AG09309 (cell line): ENCODE data around the gene SOCS1.
A peak's percentile ranks its signal among the peaks of the same experiment; 100 is the strongest.
"Not testable (repeated sequence)": the region's sequence is repeated elsewhere in the genome, so short reads cannot be mapped to it uniquely, and the experiment has no call there.

ENCODE experiments used
- DNase-seq: peaks from one replicate; pipeline ENCODE4 v3.0.0-alpha.2; 2010; ENCODE audit warnings: low read depth
- H3K4me3 ChIP-seq: 2 replicates; pipeline ENCODE4 v1.5.1; 2011; ENCODE audit warnings: mild to moderate bottlenecking, low read depth, low read length, moderate library complexity; ENCODE audit not compliant: control insufficient read depth
- TF ChIP-seq, protein P1 (sequence below): IDR thresholded peaks from 2 replicates; pipeline ENCODE4 v1.5.1; 2011; ENCODE audit warnings: mild to moderate bottlenecking, low read depth, low read length, inconsistent platforms; ENCODE audit not compliant: insufficient read depth, control insufficient read depth; ENCODE audit errors: missing control alignments

SOCS1 gene

DNA sequence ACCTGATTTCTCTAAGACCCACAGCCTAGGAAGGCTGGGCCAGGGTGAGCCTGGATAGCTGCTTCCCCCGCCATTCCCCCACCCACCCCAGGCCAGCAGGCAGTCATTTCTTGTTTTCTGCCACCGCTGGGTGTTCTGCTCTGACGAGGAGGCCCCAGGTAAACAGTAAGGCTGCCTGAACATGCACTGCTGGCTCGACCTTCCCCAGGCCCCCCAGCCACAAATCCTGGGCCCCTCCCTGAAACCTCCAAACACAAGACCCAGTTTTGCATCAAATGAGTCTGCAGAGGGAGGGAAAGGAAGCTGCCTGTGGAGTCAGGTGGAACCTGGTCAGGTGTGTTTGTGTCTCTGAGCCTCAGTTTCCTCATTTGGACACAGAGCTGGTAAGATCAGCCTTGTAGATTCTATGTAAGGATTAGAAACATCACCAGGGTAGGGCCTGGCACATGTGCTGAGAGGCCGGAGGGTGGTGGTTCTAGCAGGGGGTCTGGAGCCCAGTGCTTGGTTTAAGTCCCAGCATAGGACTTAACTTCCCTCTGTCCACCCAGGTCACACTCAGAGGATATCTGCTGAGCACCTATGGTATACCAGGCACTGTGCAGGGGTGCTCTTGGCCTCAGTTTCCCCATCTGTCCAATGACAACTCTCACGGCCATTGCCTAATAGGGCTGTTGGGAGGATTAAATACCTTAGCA lies 44.0 kb upstream of the SOCS1 start:
- TF ChIP-seq, protein P1, sequence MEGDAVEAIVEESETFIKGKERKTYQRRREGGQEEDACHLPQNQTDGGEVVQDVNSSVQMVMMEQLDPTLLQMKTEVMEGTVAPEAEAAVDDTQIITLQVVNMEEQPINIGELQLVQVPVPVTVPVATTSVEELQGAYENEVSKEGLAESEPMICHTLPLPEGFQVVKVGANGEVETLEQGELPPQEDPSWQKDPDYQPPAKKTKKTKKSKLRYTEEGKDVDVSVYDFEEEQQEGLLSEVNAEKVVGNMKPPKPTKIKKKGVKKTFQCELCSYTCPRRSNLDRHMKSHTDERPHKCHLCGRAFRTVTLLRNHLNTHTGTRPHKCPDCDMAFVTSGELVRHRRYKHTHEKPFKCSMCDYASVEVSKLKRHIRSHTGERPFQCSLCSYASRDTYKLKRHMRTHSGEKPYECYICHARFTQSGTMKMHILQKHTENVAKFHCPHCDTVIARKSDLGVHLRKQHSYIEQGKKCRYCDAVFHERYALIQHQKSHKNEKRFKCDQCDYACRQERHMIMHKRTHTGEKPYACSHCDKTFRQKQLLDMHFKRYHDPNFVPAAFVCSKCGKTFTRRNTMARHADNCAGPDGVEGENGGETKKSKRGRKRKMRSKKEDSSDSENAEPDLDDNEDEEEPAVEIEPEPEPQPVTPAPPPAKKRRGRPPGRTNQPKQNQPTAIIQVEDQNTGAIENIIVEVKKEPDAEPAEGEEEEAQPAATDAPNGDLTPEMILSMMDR = no peak
- no peak for DNase-seq
- no peak overlapping the region for H3K4me3 ChIP-seq

DNA sequence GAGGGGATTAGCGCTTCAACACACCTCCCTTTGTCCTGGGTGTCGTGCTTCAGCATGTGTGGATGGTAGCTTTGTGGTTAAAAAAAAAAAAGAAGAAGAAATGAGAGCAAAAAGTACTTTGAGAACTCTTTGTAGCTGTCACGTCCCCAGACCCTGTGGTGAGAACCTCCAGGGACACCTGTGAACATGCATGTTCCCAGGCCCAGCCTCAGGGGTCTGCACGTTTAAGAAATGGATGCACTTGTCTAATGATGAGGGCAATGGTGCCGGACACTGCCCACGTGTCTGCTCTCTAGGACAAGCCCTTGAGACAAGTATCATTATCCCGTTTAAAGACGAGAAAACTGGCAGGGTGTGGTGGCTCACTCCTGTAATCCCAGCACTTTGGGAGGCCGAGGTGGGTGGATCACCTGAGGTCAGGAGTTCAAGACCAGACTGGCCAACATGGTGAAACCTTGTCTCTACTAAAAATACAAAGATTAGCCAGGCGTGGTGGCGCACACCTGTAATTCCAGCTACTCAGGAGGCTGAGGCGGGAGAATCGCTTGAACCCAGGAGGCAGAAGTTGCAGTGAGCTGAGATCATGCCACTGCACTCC lies 43.0 kb upstream of the SOCS1 start:
- H3K4me3 ChIP-seq, DNase-seq: not testable (repeated sequence)

DNA sequence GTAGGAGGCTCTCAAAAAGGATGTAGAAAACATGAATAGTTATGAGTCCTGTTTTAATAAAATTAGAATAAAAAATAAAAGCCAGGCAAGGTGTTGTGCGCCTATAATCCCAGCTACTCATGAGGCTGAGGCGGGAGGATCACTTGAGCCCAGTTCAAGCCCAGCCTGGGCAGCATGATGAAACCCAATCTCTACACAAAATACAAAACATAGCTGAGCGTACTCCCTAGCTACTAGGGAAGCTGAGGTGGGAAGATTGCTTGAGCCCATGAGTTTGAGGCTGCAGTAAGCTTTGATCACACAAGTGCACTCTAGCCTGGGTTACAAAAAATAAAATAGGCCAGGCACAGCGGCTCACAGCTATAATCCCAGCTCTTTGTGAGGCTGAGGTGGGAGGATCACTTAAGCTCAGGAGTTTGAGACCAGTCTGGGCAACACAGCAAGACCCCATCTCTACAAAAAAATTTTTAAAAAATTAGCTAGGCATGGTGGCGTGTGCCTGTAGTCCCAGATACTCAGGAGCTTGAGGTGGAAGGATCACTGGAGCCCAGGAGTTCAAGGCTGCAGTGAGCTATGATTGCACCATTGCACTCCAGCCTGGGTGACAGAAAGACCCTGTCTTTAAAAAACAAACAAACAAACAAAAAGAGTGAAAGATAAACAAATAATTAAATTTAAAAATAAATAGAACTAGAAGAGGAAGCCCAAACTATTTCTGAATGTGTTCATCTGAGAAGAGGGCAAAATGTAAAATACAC lies 42.3 kb upstream of the SOCS1 start:
- no peak for DNase-seq
- TF ChIP-seq, protein P1 = no peak
- H3K4me3 ChIP-seq = no peak overlapping the region

DNA sequence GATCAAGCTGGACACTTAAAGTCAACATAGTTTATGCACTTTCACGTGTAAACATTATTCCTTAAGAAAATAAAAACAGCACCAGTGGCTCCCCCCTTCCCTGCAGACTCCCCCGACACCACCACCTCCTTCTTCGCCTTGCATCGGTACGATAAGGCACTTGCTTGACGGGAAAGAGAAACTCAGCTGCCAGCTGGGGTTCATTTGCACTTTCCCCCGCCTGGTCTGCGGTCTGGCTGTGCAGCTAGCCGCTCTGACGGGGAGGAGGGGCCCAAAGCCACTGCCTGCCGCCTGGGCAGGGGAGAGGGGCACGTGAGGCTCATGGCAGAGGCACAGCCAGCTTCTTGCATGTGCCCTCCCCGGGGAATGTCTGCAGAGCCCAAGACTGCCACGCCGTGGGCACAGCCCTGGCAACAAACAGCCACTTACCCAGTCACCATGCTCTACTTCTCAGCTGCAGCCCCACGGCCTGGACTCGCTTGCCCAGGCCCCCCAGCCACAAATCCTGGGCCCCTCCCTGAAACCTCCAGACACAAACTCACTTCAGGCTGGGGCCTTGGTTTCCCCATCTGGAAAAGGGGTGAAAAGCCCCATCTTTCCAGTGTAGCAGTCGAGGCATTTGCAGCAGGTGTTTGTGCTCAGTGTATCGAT lies 41.6 kb upstream of the SOCS1 start:
- peak; percentile 25 for DNase-seq
- peak overlapping the region; percentile 4; the same call in 1 of the 2 replicates for H3K4me3 ChIP-seq
- TF ChIP-seq, protein P1 = no peak

DNA sequence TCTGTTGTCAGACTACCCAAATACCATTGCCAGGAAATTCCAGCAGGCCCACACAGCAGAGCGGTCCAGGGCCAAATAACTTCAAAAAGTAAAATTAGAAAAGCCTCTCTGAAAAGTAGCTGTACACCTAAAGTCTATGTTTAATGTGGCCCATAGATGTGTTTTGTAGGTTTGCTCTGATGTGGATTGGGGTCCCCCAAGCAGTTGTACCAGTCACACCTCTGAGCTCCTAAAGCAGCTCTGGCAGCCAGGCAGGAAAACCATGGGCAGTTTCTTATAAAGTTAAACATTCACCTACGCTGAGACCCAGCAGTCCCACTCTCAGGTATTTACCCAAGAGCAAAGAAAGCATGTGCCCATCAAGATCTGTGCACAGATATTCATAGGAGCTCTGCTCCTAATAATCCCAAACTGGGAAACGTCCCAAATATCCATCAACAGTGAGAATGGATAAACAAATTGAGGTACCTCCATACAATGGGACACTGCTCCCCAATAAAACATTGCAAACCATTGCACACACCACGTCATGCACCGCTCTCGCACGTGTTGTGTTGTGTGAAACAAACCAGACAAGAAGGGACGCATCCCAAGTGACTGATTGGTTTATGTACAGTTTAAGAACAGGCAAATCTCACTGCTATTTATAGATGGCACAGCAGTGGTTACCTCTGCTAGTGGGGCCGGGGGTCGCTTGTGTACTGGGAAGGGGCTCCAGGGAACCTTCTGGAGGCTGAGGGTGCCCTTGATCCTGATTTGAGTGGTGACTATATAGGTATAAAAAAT lies 40.9 kb upstream of the SOCS1 start:
- no peak for DNase-seq
- H3K4me3 ChIP-seq = no peak overlapping the region
- TF ChIP-seq, protein P1 = no peak

DNA sequence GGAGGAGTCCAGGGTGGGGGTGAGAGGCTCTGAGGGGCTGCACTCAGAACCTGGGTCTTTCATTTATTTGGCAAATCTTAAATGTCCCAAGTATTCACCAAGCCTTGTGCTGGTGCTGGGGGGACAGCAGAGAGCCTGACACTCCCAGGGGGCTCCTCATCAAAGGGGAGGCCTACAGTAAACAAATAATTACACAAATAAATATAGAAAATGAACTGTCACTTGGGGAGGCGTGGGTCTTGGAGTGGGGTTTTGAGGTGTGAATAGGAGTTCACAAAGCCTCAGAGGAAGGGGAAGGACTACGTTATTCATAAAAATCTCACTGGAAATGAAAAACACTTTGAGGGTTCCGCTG lies 40.3 kb upstream of the SOCS1 start:
- TF ChIP-seq, protein P1 = no peak
- no peak overlapping the region for H3K4me3 ChIP-seq
- no peak for DNase-seq
